ENCODE results near the gene NIN.
A peak's percentile ranks its signal among the peaks of the same experiment; 100 is the strongest.

- TF ChIP-seq CTCF (IDR thresholded peaks at IDR 0.05) (no peak), POLR2A (IDR thresholded peaks at IDR 0.05) (no peak), POLR2AphosphoS5 (IDR thresholded peaks at IDR 0.05) (peak; percentile 64)
Observed at GRCh38 chr14:50677527-50678063, 153.4 kb downstream of the NIN start.
